ENCODE data around the gene GPD1L.
"Not testable (repeated sequence)": the region's sequence is repeated elsewhere in the genome, so short reads cannot be mapped to it uniquely, and the experiment has no call there.

GRCh38 chr3:32074194-32074593 is 32.2 kb upstream of the GPD1L start:
- TF ChIP-seq CTCF (IDR thresholded peaks at IDR 0.05); ZFX (IDR thresholded peaks at IDR 0.05; ENCODE audit: borderline replicate concordance): not testable (repeated sequence)

Measured in 22Rv1 (cell line).